GM19238 (cell line): ENCODE data around the gene SRPK2.
"Not testable (repeated sequence)": the region's sequence is repeated elsewhere in the genome, so short reads cannot be mapped to it uniquely, and the experiment has no call there.

Source experiments
- DNase-seq: peaks from one replicate; pipeline ENCODE4 v3.0.0; 2011; ENCODE audit warnings: low spot score; ENCODE audit not compliant: insufficient read length

SRPK2 gene

GRCh38 chr7:105194959-105195358 is 193.8 kb downstream of the SRPK2 start:
- not testable (repeated sequence) for DNase-seq

- no peak for DNase-seq
These were observed 197.4 kb downstream of the SRPK2 start for GRCh38 chr7:105191331-105191730.

GRCh38 chr7:105189859-105190492 is 198.7 kb downstream of the SRPK2 start:
- no peak for DNase-seq

GRCh38 chr7:105188201-105188600 is 200.5 kb downstream of the SRPK2 start:
- DNase-seq, result no peak

GRCh38 chr7:105187302-105188169 is 201.2 kb downstream of the SRPK2 start:
- peak; percentile 6 for DNase-seq

GRCh38 chr7:105185290-105186010 is 203.3 kb downstream of the SRPK2 start:
- DNase-seq, result no peak

GRCh38 chr7:105180002-105180401 is 208.7 kb downstream of the SRPK2 start:
- no peak for DNase-seq

- DNase-seq, result no peak
These were observed 209.7 kb downstream of the SRPK2 start for GRCh38 chr7:105178928-105179541.

GRCh38 chr7:105178177-105178576 is 210.5 kb downstream of the SRPK2 start:
- no peak for DNase-seq

- no peak for DNase-seq
These were observed 211.7 kb downstream of the SRPK2 start for GRCh38 chr7:105177026-105177425.

GRCh38 chr7:105173586-105173985 is 215.1 kb downstream of the SRPK2 start:
- no peak for DNase-seq

- no peak for DNase-seq
These were observed 224.0 kb downstream of the SRPK2 start for GRCh38 chr7:105164751-105165150.

- DNase-seq, result no peak
These were observed 225.0 kb downstream of the SRPK2 start for GRCh38 chr7:105163718-105164117.

GRCh38 chr7:105161366-105161765 is 227.4 kb downstream of the SRPK2 start:
- DNase-seq, result no peak

GRCh38 chr7:105157278-105157677 is 231.4 kb downstream of the SRPK2 start:
- DNase-seq, result no peak

- no peak for DNase-seq
These were observed 232.0 kb downstream of the SRPK2 start for GRCh38 chr7:105156731-105157130.

- DNase-seq, result no peak
These were observed 234.6 kb downstream of the SRPK2 start for GRCh38 chr7:105154084-105154483.

- no peak for DNase-seq
These were observed 235.2 kb downstream of the SRPK2 start for GRCh38 chr7:105153531-105153930.

GRCh38 chr7:105151152-105151551 is 237.6 kb downstream of the SRPK2 start:
- DNase-seq, result no peak

GRCh38 chr7:105149827-105150226 is 238.9 kb downstream of the SRPK2 start:
- no peak for DNase-seq

- no peak for DNase-seq
These were observed 247.7 kb downstream of the SRPK2 start for GRCh38 chr7:105141068-105141467.

- DNase-seq, result no peak
These were observed 249.3 kb downstream of the SRPK2 start for GRCh38 chr7:105139381-105139780.
